ENCODE data around the gene MAGEB4.

GRCh38 chrX:30283456-30284200 is 41.8 kb downstream of the MAGEB4 start:
- TF ChIP-seq EZH2 (IDR thresholded peaks at IDR 0.05; ENCODE audit: low read depth, unreplicated experiment) (no peak), CTCF (conservative IDR thresholded peaks at IDR 0.05; ENCODE audit: low read depth in 2 of 2) (no peak), CREB1 (CRISPR knock-in tag; IDR thresholded peaks at IDR 0.05; ENCODE audit: low read depth) (no peak), POLR2AphosphoS5 (IDR thresholded peaks at IDR 0.05; ENCODE audit: low read depth) (no peak), ZNF114 (CRISPR knock-in tag; IDR thresholded peaks at IDR 0.05) (no peak)

Data from GM23338 (cell line).